ENCODE results near the gene ATOH8.
"Not testable (repeated sequence)": the region's sequence is repeated elsewhere in the genome, so short reads cannot be mapped to it uniquely, and the experiment has no call there.

Gene ATOH8

DNA sequence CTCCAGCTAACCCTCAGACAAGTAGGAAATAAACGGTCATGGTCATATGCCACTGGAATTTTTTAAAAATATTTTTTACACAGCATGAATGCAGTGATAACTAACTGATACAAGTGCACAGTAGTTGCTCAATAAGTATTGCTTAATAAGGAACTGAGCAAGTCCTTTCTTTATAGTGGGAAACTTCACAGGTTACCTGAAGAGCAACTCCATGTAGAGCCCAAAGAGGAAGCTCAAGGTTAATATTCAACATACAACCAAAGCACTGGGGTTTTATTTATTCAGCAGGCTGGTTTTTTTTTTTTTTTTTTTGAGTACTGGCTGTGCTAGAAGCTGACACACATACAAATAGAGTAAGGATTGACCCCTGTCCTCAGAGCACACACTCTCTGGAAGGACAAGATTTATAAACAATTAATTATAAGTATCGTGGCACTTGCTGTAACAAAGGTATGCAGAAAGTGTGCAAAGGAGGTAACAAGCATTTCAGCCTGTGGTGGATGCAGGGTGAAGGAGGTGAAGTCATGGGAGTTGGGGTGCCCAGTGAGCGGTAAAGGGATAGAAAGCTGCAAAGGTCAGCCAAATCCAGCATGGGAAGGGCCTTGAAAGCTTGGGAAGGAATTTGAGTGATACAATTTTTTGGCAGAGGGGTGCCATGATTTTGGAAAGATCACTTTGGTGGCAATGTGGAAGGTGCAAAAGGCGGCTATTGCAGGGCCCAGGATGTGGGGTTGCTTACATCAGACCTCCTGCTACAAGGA lies 52.7 kb downstream of the ATOH8 start:
- DNase-seq = no peak

DNA sequence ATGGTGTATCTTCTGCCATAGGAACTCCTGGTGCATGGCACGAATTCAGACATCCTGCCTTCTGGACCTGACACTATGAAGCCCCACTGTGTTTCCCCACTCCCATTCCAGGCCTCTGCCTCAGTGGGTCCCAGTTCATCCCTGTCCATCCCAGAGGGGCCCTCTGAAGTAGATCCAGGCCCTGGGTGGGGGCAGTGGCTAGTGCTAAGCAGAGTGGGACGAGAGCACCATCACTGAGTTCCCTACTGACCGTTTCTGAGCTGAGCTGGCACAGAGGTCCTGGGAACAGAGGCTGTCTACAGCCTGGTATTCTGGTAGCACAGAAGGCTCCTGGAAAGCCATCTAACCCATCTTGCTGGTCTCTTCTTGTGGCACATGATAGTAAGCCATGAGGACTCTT lies 54.0 kb downstream of the ATOH8 start:
- no peak for DNase-seq

DNA sequence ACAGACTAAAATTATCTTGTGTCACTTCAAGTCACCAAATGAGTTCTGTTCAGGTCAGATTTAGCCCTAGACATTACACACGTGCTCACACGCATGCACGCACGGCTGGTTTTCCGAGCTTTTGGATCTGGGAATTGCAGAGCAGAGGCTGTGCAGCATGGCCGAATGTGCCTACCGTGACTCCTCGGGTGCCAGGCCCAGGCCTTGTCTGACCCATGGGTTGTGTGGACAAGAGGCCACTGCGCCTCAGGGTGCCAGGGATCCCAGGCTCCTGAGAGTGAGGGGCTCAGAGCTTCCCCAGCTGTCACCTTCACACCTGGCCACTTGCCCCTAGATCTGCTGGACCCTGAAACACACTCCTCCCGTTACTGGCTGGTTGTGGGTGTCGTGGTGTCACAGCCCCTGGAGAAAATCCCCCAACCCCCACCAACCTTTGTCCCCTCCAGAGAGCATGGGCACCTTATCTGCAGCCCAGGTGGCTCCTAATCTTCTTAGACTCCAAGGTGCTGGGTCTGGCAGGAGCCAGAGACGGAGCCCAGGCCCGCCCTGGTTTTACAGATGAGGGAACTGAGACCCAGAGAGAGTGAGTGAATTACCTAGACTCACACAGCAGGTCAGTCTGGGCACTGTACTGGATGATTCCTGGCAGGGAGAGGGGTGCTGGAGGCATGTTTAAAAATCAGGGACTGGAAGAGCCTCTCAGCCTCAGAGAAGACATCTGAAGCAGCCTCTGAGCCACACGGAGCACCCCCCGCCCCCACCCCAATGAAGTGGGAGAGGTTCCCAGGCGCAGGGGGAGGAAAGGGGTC lies 56.8 kb downstream of the ATOH8 start:
- no peak for DNase-seq

GRCh38 chr2:85811180-85812093 lies 57.6 kb downstream of the ATOH8 start:
- no peak for DNase-seq

DNA sequence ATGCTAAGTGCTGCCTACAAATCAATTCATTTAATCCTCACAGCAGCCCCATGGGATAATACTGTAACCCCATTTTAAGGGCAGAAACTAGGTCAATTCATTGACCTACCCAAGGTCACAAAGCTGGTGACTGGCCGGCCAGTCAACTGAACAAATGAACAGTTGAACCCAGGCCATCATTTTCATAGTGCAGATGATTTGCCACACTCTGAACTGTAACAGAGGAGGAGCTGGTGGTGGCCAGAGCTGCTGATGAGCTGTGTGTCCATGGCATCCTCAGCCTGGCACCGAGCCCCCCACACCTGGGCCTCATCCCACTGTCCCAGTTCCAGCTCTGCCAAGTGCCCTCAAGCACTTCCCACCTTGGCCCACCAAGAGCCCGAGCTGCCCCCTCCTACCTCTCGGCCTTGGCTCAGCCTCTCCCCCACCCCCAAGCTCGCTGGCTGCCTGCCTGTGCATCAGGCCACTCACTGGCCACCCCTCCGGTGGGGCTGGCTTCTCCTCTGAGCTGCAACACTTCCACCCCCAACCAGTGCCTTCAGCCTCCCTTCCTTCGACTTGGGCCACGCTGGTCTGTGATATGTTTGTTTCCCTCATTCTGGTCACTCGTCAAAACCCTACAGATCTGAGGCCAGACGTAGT lies 58.4 kb downstream of the ATOH8 start:
- no peak for DNase-seq

DNA sequence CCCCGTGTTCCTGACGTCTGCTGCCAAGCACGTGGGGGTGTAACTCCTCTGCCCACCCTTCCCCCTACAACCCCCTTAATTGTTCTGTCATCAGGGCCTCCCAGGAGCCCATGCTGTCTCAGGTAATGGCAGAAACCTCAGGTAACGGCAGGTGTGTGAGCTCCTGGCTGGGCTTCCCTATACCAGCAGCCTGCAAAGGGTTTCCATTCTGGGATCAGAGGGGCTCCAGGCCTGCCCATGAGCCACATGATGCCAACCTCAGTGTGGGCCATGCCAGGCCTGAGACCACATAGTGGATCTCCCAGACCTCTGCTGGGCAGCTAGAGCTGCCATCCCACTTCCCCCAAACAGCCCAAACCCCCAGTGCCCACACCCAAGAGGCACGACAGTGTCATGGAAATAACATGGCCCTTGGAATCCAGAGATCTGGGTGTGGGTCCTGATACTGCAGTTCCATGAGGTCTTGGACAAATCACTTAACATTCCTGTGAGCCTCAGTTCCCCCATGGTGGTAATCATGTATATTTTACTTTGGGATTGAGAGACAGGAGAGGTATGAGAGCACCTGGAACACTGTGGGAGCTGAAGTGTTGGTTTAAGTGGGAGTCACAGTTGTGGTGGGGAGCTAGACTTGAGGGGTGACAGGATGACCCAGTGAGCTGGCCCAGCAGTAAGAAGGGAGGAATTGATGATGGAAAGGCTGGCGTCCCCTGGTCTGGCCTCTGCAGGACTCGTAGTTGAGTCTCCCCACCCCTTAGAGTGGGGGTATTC lies 59.6 kb downstream of the ATOH8 start:
- no peak for DNase-seq

- DNase-seq = peak; percentile 73
Measured at GRCh38 chr2:85813982-85814801, 60.4 kb downstream of the ATOH8 start.

- DNase-seq = no peak
Measured at GRCh38 chr2:85814802-85815550, 61.2 kb downstream of the ATOH8 start.

GRCh38 chr2:85819811-85820510 lies 66.2 kb downstream of the ATOH8 start:
- no peak for DNase-seq

DNA sequence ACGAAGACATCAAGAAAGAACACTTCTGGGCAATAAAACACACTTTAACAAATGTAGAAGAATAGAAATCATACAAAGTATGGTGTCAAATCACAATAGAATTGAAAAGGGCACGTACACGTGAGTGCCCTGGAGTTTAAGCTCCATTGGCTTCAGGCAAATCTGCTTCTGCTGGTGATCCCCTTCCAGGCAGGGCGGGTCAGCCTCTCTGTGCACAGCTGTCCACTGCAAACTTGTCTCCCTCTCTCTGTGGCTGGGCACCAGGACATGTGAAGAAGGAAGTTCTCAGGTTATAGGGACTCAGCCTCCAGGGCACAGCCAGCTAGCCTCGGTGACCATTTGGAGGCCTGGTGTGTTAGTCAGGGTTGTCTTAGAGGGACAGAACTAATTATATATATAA lies 69.0 kb downstream of the ATOH8 start:
- DNase-seq = no peak

GRCh38 chr2:85823951-85824350 lies 70.2 kb downstream of the ATOH8 start:
- DNase-seq = no peak

DNA sequence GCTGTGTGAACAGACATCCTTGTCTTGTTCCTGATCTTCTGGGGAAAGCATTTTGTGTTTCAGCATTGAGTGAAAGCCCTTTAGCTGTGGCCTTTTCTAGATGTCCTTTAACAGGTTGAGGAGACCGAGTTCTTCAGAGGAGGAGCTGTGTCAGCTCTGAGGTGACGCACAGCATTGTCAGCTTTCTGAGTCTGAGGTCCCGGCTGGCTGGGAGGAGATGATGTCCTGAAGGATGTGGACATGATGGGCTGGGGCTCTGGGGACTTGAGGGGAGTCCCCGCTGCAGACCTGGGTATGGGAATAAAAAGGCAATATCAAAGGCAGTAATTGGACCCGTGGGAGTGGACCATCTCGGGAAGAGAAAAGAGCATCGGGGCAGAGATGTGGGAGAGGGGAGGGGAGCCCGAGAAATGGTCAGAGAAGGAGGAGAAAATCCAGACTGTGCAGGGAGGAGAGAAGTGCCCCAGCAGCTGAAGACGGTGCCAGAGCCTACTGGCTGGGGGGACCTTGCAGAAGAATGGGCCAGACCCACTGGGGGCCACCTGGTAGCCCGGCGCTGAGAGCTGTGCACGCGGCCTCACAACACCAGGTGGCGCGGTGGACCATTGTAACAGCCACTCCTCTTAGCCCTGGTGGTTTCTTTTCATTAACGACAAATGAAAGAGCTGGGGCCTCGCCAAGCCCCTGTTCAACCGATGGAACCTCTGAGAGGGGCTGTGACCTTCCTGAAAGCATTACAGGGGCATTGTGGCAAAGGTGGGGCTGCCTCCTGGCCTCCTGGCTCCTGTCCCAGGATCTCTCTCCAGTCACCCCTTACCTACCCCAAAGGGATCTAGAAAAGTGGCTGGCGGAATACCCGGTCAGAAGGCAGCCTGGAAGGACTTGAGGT lies 73.4 kb downstream of the ATOH8 start:
- DNase-seq = peak; percentile 56

- DNase-seq = no peak
Measured at GRCh38 chr2:85827879-85828569, 74.2 kb downstream of the ATOH8 start.

DNA sequence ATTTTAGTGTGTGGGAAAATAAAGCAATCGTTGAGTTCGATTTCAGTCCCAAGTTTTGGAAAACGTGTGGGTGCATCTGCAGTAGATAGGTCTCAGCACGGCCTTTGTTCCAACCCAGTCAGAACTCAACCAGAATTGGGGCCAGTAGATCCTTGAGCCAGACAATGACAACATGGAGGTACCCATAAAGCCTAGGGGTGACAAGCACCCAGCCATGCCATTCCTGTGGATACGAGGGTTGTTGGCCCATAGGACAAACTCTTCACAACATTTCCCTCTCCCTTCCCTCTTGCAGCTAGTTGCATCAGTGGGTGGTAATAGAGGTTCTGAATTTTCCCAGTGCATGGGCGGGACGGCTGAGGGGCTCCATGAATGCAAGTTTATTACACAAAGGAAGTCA lies 74.9 kb downstream of the ATOH8 start:
- DNase-seq = no peak

- not testable (repeated sequence) for DNase-seq
Measured at GRCh38 chr2:85829394-85829793, 75.6 kb downstream of the ATOH8 start.

DNA sequence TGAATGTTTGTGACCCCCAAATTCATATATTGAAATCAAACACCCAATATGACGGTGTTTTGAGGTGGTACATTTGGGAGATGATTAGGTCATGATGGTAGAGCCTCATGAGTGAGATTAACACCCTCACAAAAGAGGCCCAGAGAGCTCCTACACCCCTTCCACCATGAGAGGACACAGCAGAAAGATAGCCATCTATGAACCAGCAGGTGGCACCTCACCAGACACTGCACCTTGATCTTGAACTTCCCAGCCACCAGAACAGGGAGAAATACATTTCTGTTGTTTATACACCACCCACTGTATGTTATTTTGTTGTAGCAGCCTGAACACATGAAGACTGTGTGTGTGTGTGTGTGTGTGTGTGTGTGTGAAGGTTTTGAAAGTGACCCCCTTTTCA lies 76.9 kb downstream of the ATOH8 start:
- no peak for DNase-seq

DNA sequence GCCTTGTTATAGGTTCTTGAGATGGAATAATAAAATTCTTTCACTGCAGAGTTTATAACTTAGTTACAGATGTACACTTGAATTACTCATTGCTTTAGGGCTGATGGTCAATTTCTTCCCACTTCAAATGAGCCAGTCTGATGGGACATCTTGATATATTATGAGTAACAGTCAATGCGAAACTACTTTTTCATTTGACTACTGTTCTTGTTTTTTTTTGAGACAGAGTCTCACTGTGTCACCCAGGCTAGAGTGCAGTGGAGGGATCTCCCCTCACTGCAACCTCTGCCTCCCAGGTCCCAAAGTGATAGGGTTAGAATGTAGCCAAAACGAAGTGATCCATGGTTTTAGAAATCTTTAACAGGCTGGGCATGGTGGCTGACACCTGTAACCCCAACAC lies 77.9 kb downstream of the ATOH8 start:
- DNase-seq = no peak

DNA sequence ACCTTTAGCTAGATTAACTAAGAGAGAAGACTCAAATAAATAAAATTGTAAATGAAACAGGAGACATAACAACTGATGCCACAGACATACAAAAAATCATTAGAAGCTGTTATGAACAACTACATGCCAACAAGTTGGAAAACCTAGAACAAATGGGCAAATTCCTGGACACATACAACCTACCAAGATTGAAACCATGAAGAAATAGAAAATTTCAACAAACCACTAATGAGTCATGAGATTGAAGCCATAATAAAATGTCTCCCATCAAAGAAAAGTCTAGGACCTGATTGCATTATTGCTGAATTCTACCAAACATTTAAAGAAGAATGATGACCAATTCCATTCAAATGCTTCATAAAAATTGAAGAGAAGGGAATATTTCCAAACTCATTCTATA lies 80.7 kb downstream of the ATOH8 start:
- DNase-seq = no peak
